ENCODE data around the gene PRKCB. TPM values are rescaled to one million over a fixed set of nuclear protein-coding genes. Genes with fewer than 3 reads are reported as not detected.

PRKCB gene
- total and polyA plus RNA-seq, 2 of the 8 experiments (the other 6 are each of a cell fraction or from before 2014, with no cell fraction given) = 7.1 to 12.1 TPM

GRCh38 chr16:24049113-24049512 lies 213.3 kb downstream of the PRKCB start (continued):
- TF ChIP-seq CHD7 (IDR thresholded peaks at IDR 0.05; ENCODE audit: insufficient replicate concordance, low read length) (no peak), TAF7 (optimal IDR thresholded peaks at IDR 0.05; ENCODE audit: borderline replicate concordance, low read depth, low read length) (no peak), YY1 (IDR thresholded peaks at IDR 0.05; ENCODE audit: low read depth, low read length) (no peak), KDM5A (IDR thresholded peaks at IDR 0.05; ENCODE audit: low read length) (no peak)
